Esophagus muscularis mucosa (tissue), 4 donors: ENCODE results near the gene PLA2G4D.

ENCODE experiments used
- EP300 ChIP-seq: sonication (generic); formaldehyde crosslinking; IDR thresholded peaks from one replicate; pipeline ENCODE4 v1.6.1; 2017; ENCODE audit warnings: antibody characterized with exemption
- POLR2A ChIP-seq: fragments of 450-650 bp; IDR thresholded peaks from one replicate; pipeline ENCODE4 v1.6.1; 2017; ENCODE audit warnings: antibody characterized with exemption, moderate library complexity, mild to moderate bottlenecking, low read depth
- TF ChIP-seq, protein P1 (sequence below), 3 experiments: fragments of 200-600 bp in 2 of 3; fragments of 450-650 bp in 1 of 3; sonication (generic) in 2 of 3; IDR thresholded peaks; one replicate each; pipeline ENCODE4 v1.5.1; 2017 to 2019; ENCODE audit warnings: antibody characterized with exemption in 3 of 3, mild to moderate bottlenecking in 2 of 3, moderate library complexity in 1 of 3

GRCh38 chr15:42082823-42083604 is 11.3 kb downstream of the PLA2G4D start:
- TF ChIP-seq EP300, result no peak
- TF ChIP-seq, protein P1, sequence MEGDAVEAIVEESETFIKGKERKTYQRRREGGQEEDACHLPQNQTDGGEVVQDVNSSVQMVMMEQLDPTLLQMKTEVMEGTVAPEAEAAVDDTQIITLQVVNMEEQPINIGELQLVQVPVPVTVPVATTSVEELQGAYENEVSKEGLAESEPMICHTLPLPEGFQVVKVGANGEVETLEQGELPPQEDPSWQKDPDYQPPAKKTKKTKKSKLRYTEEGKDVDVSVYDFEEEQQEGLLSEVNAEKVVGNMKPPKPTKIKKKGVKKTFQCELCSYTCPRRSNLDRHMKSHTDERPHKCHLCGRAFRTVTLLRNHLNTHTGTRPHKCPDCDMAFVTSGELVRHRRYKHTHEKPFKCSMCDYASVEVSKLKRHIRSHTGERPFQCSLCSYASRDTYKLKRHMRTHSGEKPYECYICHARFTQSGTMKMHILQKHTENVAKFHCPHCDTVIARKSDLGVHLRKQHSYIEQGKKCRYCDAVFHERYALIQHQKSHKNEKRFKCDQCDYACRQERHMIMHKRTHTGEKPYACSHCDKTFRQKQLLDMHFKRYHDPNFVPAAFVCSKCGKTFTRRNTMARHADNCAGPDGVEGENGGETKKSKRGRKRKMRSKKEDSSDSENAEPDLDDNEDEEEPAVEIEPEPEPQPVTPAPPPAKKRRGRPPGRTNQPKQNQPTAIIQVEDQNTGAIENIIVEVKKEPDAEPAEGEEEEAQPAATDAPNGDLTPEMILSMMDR (IDR thresholded peaks at IDR 0.05), result no peak
- TF ChIP-seq POLR2A, result no peak
